Measurements from ENCODE around the gene EYS. TPM values are rescaled to one million over a fixed set of nuclear protein-coding genes. Genes with fewer than 3 reads are reported as not detected.

Gene EYS
- total RNA-seq, 1 experiment from 2014 or later, result not detected

GRCh38 chr6:65170273-65170672, 536.8 kb downstream of the EYS start:
- no peak overlapping the region for H4K91ac ChIP-seq (ENCODE audit: insufficient read length, low read depth, low read length)
- H3K56ac ChIP-seq (ENCODE audit: insufficient read length, low read depth, low read length), result no peak overlapping the region
- Mint-ChIP-seq H3K27me3 (ENCODE audit: low read depth) (no peaks in the 10 kb centered on the region), H3K9me3 (no peaks in the 10 kb centered on the region), H3K4me1 (no peaks in the 10 kb centered on the region), H3K4me3 (no peak overlapping the region), H3K27ac (no peak overlapping the region), H3K36me3 (ENCODE audit: insufficient read depth in 1 of 3, low read depth in 3 of 3) (no peaks in the 10 kb centered on the region)
- no peak overlapping the region for H2BK15ac ChIP-seq (ENCODE audit: low read depth, low read length)
- no peaks in the 10 kb centered on the region for H3K4me1 ChIP-seq (ENCODE audit: insufficient read depth, low read length)
- no peak overlapping the region for H2BK12ac ChIP-seq (ENCODE audit: insufficient read length, low read depth, low read length)
- H2BK120ac ChIP-seq (ENCODE audit: low read depth, low read length, poor library complexity, severe bottlenecking), result no peak overlapping the region
- H3K23ac ChIP-seq (ENCODE audit: insufficient read length, low read depth, low read length), result no peak overlapping the region
- H3K4me2 ChIP-seq (ENCODE audit: insufficient read depth, insufficient read length, low read length), result no peak overlapping the region
- no peaks in the 10 kb centered on the region for H3K79me2 ChIP-seq (ENCODE audit: insufficient read depth, low read length)
- no peak overlapping the region for H2AK5ac ChIP-seq (ENCODE audit: insufficient read length, low read length)
- H3K23me2 ChIP-seq (ENCODE audit: insufficient read length, low read depth, low read length, poor library complexity, severe bottlenecking), result no peaks in the 10 kb centered on the region
- no peak for DNase-seq
- no peak overlapping the region for H2AFZ ChIP-seq (ENCODE audit: low read length)
- no peak overlapping the region for H2BK5ac ChIP-seq (ENCODE audit: insufficient read length, low read length)
- WGBS (ENCODE audit: extremely low coverage, insufficient read length, low lambda C conversion rate), result no CpG with 5 or more reads among the region's 2 CpGs
- H4K5ac ChIP-seq (ENCODE audit: insufficient read length, low read depth, low read length), result no peak overlapping the region
- H2BK20ac ChIP-seq (ENCODE audit: low read depth, low read length, poor library complexity, severe bottlenecking), result no peak overlapping the region
- H3T11ph ChIP-seq (ENCODE audit: low read length), result no peak overlapping the region
- no peak overlapping the region for H3K9ac ChIP-seq (ENCODE audit: extremely low read depth, insufficient read length, low read length)
- H3K27me3 ChIP-seq (ENCODE audit: insufficient read depth, low read length), result no peaks in the 10 kb centered on the region
- no peaks in the 10 kb centered on the region for H3K79me1 ChIP-seq (ENCODE audit: insufficient read depth, low read depth, low read length, poor library complexity, severe bottlenecking)
- no peaks in the 10 kb centered on the region for H3K9me3 ChIP-seq (ENCODE audit: control insufficient read depth, low read depth, low read length)
- H4K8ac ChIP-seq (replicated peaks; ENCODE audit: insufficient read length, low read depth, low read length), result no peak overlapping the region
- no peak overlapping the region for H3K27ac ChIP-seq (ENCODE audit: insufficient read length, low read depth, low read length)
- no peaks in the 10 kb centered on the region for H4K20me1 ChIP-seq (ENCODE audit: control insufficient read depth, insufficient read depth, insufficient read length)
- H3K18ac ChIP-seq (ENCODE audit: insufficient read length, low read depth, low read length), result no peak overlapping the region
- no peak overlapping the region for H3K4ac ChIP-seq (ENCODE audit: low read depth, low read length)
- TF ChIP-seq CTCF (conservative IDR thresholded peaks at IDR 0.05), result no peak
- no peak overlapping the region for H3K14ac ChIP-seq (ENCODE audit: insufficient read depth, low read length)
